Measurements from ENCODE around the gene GABBR2. TPM values are rescaled to one million over a fixed set of nuclear protein-coding genes. Genes with fewer than 3 reads are reported as not detected.

GABBR2 gene
- total and polyA plus RNA-seq, 9 of the 15 experiments (the other 6 are each of a cell fraction or from before 2014, with no cell fraction given): 0.15 to 1.9 (median 0.32) TPM

GRCh38 chr9:98625728-98626127 is 83.0 kb downstream of the GABBR2 start:
- ATAC-seq (no peak), FAIRE-seq (no peak), DNase-seq (ENCODE audit: extremely low read depth in 1 of 4, low spot score in 3 of 4) (no peak)
- intact Hi-C loops (cut with micrococcal nuclease) (no loop called here), in situ Hi-C loops (cut with MboI) (no loop called here)
- no peaks in the 10 kb centered on the region for H3K9me1 ChIP-seq (ENCODE audit: control insufficient read depth, insufficient read depth, low read length)
- peaks cover 4% of the 10 kb centered on the region for H4K20me1 ChIP-seq (replicated peaks; ENCODE audit: control insufficient read depth, insufficient read depth, low read length)
- H3K4me1 ChIP-seq (replicated peaks in 1 of 2; ENCODE audit: control insufficient read depth in 2 of 2, insufficient read depth in 2 of 2, low read length in 2 of 2): no peaks in the 10 kb centered on the region; a peak in 1 of 5 replicates
- no peak overlapping the region for H3K9ac ChIP-seq (ENCODE audit: insufficient read depth in 1 of 2, low read depth in 2 of 2, low read length in 2 of 2)
- H3K36me3 ChIP-seq (ENCODE audit: control insufficient read depth, insufficient read depth, low read length): no peaks in the 10 kb centered on the region
- no peak overlapping the region for H3K4me3 ChIP-seq
- H3K9me3 ChIP-seq (replicated peaks; ENCODE audit: control insufficient read depth, insufficient read depth, low read depth, low read length): no peaks in the 10 kb centered on the region
- no peak overlapping the region for H2AFZ ChIP-seq (ENCODE audit: low read depth, low read length)
- H3K27ac ChIP-seq (ENCODE audit: extremely low read depth, low read depth, low read length): no peak overlapping the region
- no TSS peak for BruUV-seq (replicated peaks)
- peaks cover 24 to 56% of the 10 kb centered on the region in 2 experiments; a peak in 4 of 5 replicates for H3K27me3 ChIP-seq (ENCODE audit: control insufficient read depth in 2 of 2, insufficient read depth in 2 of 2, low read length in 2 of 2)
- H3K79me2 ChIP-seq (ENCODE audit: control insufficient read depth, insufficient read depth, low read length): no peaks in the 10 kb centered on the region
- ChIA-PET CTCF (ENCODE audit: low intra/inter-chr PET ratio) (no interaction called here), POLR2A (interaction anchor here (0.9 to 1.3 kb wide), 2 partner anchors 9 to 14 kb away, joined by 3 to 4 read pairs; no protein-coding TSS in a partner anchor)
- 6% methylated on average over 5 of the region's 5 CpGs for WGBS (ENCODE audit: insufficient coverage, low coverage, missing lambda C conversion rate)
- H3K4me2 ChIP-seq (ENCODE audit: insufficient read depth, low read length): no peak overlapping the region
- TF ChIP-seq BCOR (IDR thresholded peaks at IDR 0.05) (peak; percentile 85), MNT (conservative IDR thresholded peaks at IDR 0.05) (no peak), CHD4 (IDR thresholded peaks at IDR 0.05; ENCODE audit: insufficient read depth, insufficient replicate concordance, low read depth, low read length, poor library complexity, severe bottlenecking) (peak; percentile 29), IFI16 (CRISPR knock-in tag; IDR thresholded peaks at IDR 0.05) (no peak), TSHZ1 (CRISPR knock-in tag; IDR thresholded peaks at IDR 0.05) (no peak), ZBTB33 (CRISPR knock-in tag; IDR thresholded peaks at IDR 0.05) (no peak), BRF1 (IDR thresholded peaks at IDR 0.05; ENCODE audit: borderline replicate concordance, extremely low read depth, insufficient read length) (no peak), ZBTB5 (IDR thresholded peaks at IDR 0.05) (no peak), RCOR1 (IDR thresholded peaks at IDR 0.05; ENCODE audit: borderline replicate concordance in 1 of 2, low read depth in 2 of 2, low read length in 2 of 2) (peak in 1 of 2 experiments; percentile 15; a peak in 1 of 4 replicates), NFXL1 (CRISPR knock-in tag; IDR thresholded peaks at IDR 0.05) (no peak), NFIX (CRISPR knock-in tag; IDR thresholded peaks at IDR 0.05; ENCODE audit: low read depth) (no peak)

Measured in K562 (cell line).